Adrenal gland (tissue), 5 donors: ENCODE measurements around the gene LEMD1.

Source experiments
- POLR2A ChIP-seq, 2 donors: fragments of 450-650 bp; IDR thresholded peaks; one replicate each; pipeline ENCODE4 v1.6.1; 2017; ENCODE audit warnings: antibody characterized with exemption in 2 of 2, mild to moderate bottlenecking in 2 of 2, moderate library complexity in 1 of 2
- TF ChIP-seq, protein P1 (sequence below), 6 experiments: fragments of 450-650 bp in 4 of 6; fragments of 200-600 bp in 2 of 6; sonication (generic) in 1 of 6; IDR thresholded peaks; 1 replicate in 5 of 6; 2 replicates in 1 of 6; pipeline versions ENCODE4 v1.5.1 to v1.8.0; 2016 to 2021; ENCODE audit warnings: antibody characterized with exemption in 6 of 6, mild to moderate bottlenecking in 2 of 6, moderate library complexity in 1 of 6
- donor health status: DM: no; HTN: no; CAD: no.

DNA sequence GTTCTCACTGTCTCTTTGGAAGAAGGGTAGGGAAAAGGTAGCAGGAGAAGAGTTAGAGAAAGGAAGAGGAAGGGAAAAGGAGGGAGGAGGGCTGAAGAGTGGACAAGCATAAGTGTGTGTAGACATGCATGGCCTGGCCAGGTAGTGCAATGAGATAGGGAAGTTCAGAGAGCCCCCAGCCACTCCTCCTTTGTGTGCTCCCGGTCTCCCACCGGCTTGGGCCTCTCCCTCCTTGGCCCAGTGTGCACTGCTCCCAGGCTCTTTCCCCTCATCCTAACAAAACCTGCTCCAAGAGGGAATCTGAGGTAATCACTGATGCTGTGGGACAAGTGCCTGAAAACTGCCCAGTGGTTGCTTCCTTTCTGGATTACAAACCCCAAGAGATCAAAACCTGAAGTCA is 10.3 kb upstream of the LEMD1 start:
- no peak for TF ChIP-seq POLR2A (IDR thresholded peaks at IDR 0.05)
- TF ChIP-seq, protein P1, sequence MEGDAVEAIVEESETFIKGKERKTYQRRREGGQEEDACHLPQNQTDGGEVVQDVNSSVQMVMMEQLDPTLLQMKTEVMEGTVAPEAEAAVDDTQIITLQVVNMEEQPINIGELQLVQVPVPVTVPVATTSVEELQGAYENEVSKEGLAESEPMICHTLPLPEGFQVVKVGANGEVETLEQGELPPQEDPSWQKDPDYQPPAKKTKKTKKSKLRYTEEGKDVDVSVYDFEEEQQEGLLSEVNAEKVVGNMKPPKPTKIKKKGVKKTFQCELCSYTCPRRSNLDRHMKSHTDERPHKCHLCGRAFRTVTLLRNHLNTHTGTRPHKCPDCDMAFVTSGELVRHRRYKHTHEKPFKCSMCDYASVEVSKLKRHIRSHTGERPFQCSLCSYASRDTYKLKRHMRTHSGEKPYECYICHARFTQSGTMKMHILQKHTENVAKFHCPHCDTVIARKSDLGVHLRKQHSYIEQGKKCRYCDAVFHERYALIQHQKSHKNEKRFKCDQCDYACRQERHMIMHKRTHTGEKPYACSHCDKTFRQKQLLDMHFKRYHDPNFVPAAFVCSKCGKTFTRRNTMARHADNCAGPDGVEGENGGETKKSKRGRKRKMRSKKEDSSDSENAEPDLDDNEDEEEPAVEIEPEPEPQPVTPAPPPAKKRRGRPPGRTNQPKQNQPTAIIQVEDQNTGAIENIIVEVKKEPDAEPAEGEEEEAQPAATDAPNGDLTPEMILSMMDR (IDR thresholded peaks at IDR 0.05) = no peak
